Mesendoderm (in vitro differentiated cells): ENCODE measurements around the gene SPOUT1.

Experiments used
- DNase-seq: peaks from one replicate; pipeline ENCODE4 v3.0.0; 2013
- H2AK5ac ChIP-seq: 2 replicates; pipeline ENCODE4 v1.6.1; 2013; ENCODE audit warnings: low read length, inconsistent platforms
- H2BK120ac ChIP-seq: 2 replicates; pipeline ENCODE4 v1.6.1; 2013; ENCODE audit warnings: low read depth, mild to moderate bottlenecking, low read length, moderate library complexity, mixed read lengths
- H2BK15ac ChIP-seq: replicated peaks from 2 replicates; pipeline ENCODE4 v1.6.1; 2013; ENCODE audit warnings: low read depth, mild to moderate bottlenecking, moderate library complexity
- H2BK5ac ChIP-seq: 2 replicates; pipeline ENCODE4 v1.6.1; 2013; ENCODE audit warnings: low read length, inconsistent platforms
- H3K18ac ChIP-seq: 2 replicates; pipeline ENCODE4 v1.6.1; 2013; ENCODE audit warnings: mild to moderate bottlenecking, low read length, mixed read lengths
- H3K23ac ChIP-seq: one replicate; pipeline ENCODE4 v1.6.1; 2013; ENCODE audit warnings: low read length
- H3K27ac ChIP-seq: 2 replicates; pipeline ENCODE4 v1.5.1; 2013; ENCODE audit warnings: low read depth, mild to moderate bottlenecking, inconsistent platforms, low read length, moderate library complexity
- H3K27me3 ChIP-seq: 2 replicates; pipeline ENCODE4 v1.6.1; 2013; ENCODE audit warnings: low read length, control low read depth, mild to moderate bottlenecking, inconsistent platforms; ENCODE audit not compliant: insufficient read depth, poor library complexity
- H3K36me3 ChIP-seq: 2 replicates; pipeline ENCODE4 v1.6.1; 2013; ENCODE audit warnings: low read length, inconsistent platforms; ENCODE audit not compliant: control insufficient read depth, insufficient read depth
- H3K4ac ChIP-seq: one replicate; pipeline ENCODE4 v1.6.1; 2013; ENCODE audit warnings: low read depth, mild to moderate bottlenecking, low read length, moderate library complexity
- H3K4me1 ChIP-seq: 2 replicates; pipeline ENCODE4 v1.6.1; 2013; ENCODE audit warnings: low read depth, low read length, inconsistent platforms; ENCODE audit not compliant: control insufficient read depth
- H3K4me2 ChIP-seq: 2 replicates; pipeline ENCODE4 v1.6.1; 2013; ENCODE audit warnings: low read length
- H3K4me3 ChIP-seq: 2 replicates; pipeline ENCODE4 v1.5.1; 2013; ENCODE audit warnings: mild to moderate bottlenecking, low read length
- H3K56ac ChIP-seq: one replicate; pipeline ENCODE4 v1.6.1; 2013; ENCODE audit warnings: low read length
- H3K79me1 ChIP-seq: 2 replicates; pipeline ENCODE4 v1.6.1; 2013; ENCODE audit warnings: low read length, inconsistent platforms
- H3K79me2 ChIP-seq: 2 replicates; pipeline ENCODE4 v1.6.1; 2013; ENCODE audit warnings: mild to moderate bottlenecking, low read length; ENCODE audit not compliant: control insufficient read depth, insufficient read depth
- H3K9ac ChIP-seq: 2 replicates; pipeline ENCODE4 v1.6.1; 2013; ENCODE audit warnings: low read length, inconsistent platforms
- H4K5ac ChIP-seq: one replicate; pipeline ENCODE4 v1.6.1; 2013; ENCODE audit warnings: low read length
- H4K8ac ChIP-seq: one replicate; pipeline ENCODE4 v1.6.1; 2013; ENCODE audit warnings: low read depth, mild to moderate bottlenecking, control low read depth, low read length, moderate library complexity
- WGBS: extraction: QIAGEN DNeasy Blood & Tissue Kit; methylation state at CpG from one replicate; pipeline ENCODE4 v1.1.7; 2013; ENCODE audit warnings: low lambda C conversion rate, missing lambda C conversion rate; ENCODE audit not compliant: insufficient coverage; ENCODE audit errors: extremely low coverage; 5-methylcytosine and 5-hydroxymethylcytosine counted together

SPOUT1 gene

DNA sequence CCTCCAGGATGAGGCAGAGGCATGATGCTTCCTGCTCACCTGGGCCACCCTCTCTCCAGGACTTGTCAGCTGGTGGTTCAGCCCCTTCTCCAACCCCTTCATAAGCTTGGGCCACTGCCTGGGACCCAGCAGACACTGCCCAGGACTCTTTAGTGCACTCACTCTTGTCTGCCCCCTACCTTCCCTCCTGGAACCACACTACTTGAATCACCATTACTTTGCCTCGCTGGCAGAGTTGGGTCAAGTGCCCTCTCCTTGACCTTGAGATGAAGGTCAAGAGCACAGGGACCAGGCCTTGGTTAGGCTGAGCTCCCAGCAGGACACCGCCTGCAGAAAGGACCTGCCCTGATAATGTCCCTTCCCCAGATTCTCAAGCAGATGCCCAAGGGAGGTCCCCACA is 19.8 kb downstream of the SPOUT1 start:
- DNase-seq: no peak
- H3K4ac ChIP-seq: no peak overlapping the region
- H4K5ac ChIP-seq: no peak overlapping the region
- no peak overlapping the region for H3K4me3 ChIP-seq
- no peak overlapping the region for H3K9ac ChIP-seq
- peaks cover 6% of the 10 kb centered on the region for H3K36me3 ChIP-seq
- no peaks in the 10 kb centered on the region for H3K79me1 ChIP-seq
- H3K23ac ChIP-seq: no peak overlapping the region
- no peak overlapping the region for H3K4me2 ChIP-seq
- H2BK15ac ChIP-seq: no peak overlapping the region
- H3K27ac ChIP-seq: no peak overlapping the region
- H3K56ac ChIP-seq: no peak overlapping the region
- H4K8ac ChIP-seq: no peak overlapping the region
- H3K27me3 ChIP-seq: no peaks in the 10 kb centered on the region
- H3K79me2 ChIP-seq: no peaks in the 10 kb centered on the region
- no peak overlapping the region for H2BK5ac ChIP-seq
- no peaks in the 10 kb centered on the region for H3K4me1 ChIP-seq
- H3K18ac ChIP-seq: no peak overlapping the region
- no peak overlapping the region for H2BK120ac ChIP-seq
- no peak overlapping the region for H2AK5ac ChIP-seq
- WGBS: no CpG with 5 or more reads among the region's 2 CpGs

DNA sequence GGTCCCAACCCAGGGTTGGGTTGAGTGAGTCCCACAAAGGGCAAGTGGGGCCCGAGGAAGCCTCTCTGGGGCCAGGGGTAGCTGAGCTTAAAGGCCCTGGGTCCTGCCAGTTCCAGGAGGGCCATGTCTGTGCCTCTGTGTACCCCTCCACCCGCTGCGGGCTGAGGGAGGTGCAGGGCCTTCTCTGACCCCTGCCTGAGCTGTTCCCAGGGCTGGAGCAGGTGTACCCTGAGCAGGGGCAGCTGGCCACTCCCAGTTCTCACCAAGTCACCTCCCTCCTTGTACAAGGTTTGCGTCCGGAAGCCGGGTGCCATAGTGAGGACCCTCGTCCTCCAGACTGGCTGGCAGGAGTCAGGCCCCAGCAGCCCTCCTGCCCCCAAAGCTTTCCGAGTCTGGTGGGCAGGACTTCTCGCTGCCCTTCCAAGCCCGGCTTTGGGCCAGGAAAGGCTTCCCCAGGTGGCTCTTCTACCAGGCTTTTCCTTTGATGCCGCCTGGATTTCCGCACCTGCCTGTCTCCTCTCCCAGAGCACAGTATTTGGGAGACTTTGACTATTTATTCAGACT is 20.5 kb downstream of the SPOUT1 start:
- Histone ChIP-seq H3K36me3 (peaks cover 6% of the 10 kb centered on the region), H3K4me2 (no peak overlapping the region), H3K27me3 (no peaks in the 10 kb centered on the region), H2BK120ac (no peak overlapping the region), H3K4ac (no peak overlapping the region), H3K27ac (no peak overlapping the region), H4K5ac (no peak overlapping the region), H3K56ac (no peak overlapping the region), H3K18ac (no peak overlapping the region), H2AK5ac (no peak overlapping the region), H2BK5ac (no peak overlapping the region), H2BK15ac (no peak overlapping the region), H4K8ac (no peak overlapping the region), H3K4me1 (no peaks in the 10 kb centered on the region), H3K23ac (no peak overlapping the region), H3K79me2 (no peaks in the 10 kb centered on the region), H3K4me3 (no peak overlapping the region), H3K79me1 (no peaks in the 10 kb centered on the region), H3K9ac (no peak overlapping the region)
- no peak for DNase-seq
- no CpG with 5 or more reads among the region's 12 CpGs for WGBS

DNA sequence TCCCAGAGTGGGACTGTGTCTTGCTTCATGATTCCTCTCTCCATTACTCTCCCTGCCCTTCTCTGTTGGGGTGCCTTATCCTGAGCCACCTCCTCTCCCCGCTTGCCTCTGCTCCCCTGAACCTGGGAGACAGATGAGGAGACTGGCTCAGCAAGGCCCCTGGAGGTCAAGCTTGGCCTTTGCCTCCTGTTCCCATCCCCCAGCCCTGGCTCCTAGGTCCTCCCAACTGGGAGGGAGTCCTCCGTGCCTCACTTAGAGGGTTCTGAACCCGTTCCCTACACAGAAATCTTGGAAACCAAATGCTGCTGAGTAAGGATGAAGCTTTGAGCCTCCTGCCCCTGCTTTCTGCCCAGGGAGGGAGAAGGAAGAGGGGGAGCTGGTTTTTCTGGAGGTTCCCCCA is 21.1 kb downstream of the SPOUT1 start:
- Histone ChIP-seq H3K27ac (no peak overlapping the region), H2AK5ac (no peak overlapping the region), H2BK5ac (no peak overlapping the region), H3K18ac (no peak overlapping the region), H2BK120ac (no peak overlapping the region), H3K56ac (no peak overlapping the region), H3K4ac (no peak overlapping the region), H3K79me1 (no peaks in the 10 kb centered on the region), H4K8ac (no peak overlapping the region), H2BK15ac (no peak overlapping the region), H3K4me2 (no peak overlapping the region), H3K4me3 (no peak overlapping the region), H3K4me1 (no peaks in the 10 kb centered on the region), H3K23ac (no peak overlapping the region), H3K79me2 (no peaks in the 10 kb centered on the region), H4K5ac (no peak overlapping the region), H3K9ac (no peak overlapping the region), H3K36me3 (peaks cover 6% of the 10 kb centered on the region), H3K27me3 (no peaks in the 10 kb centered on the region)
- no peak for DNase-seq
- no CpG with 5 or more reads among the region's 3 CpGs for WGBS

- Histone ChIP-seq H3K4me3 (no peak overlapping the region), H2AK5ac (no peak overlapping the region), H2BK15ac (no peak overlapping the region), H3K18ac (no peak overlapping the region), H3K4ac (no peak overlapping the region), H3K4me2 (no peak overlapping the region), H3K56ac (no peak overlapping the region), H4K5ac (no peak overlapping the region), H2BK5ac (no peak overlapping the region), H4K8ac (no peak overlapping the region), H3K36me3 (peaks cover 6% of the 10 kb centered on the region), H3K27ac (no peak overlapping the region), H3K79me2 (no peaks in the 10 kb centered on the region), H3K79me1 (no peaks in the 10 kb centered on the region), H3K9ac (no peak overlapping the region), H3K4me1 (no peaks in the 10 kb centered on the region), H3K27me3 (no peaks in the 10 kb centered on the region), H3K23ac (no peak overlapping the region), H2BK120ac (no peak overlapping the region)
- DNase-seq: no peak
- no CpG with 5 or more reads among the region's 14 CpGs for WGBS
Measured at GRCh38 chr9:128807827-128808226, 21.8 kb downstream of the SPOUT1 start.

GRCh38 chr9:128805661-128806060 is 23.9 kb downstream of the SPOUT1 start:
- H3K79me2 ChIP-seq: no peaks in the 10 kb centered on the region
- no peak overlapping the region for H2BK120ac ChIP-seq
- no peak overlapping the region for H3K4me3 ChIP-seq
- no peak overlapping the region for H3K9ac ChIP-seq
- no peak overlapping the region for H3K4me2 ChIP-seq
- no CpG with 5 or more reads among the region's 14 CpGs for WGBS
- H2BK15ac ChIP-seq: no peak overlapping the region
- H3K27ac ChIP-seq: no peak overlapping the region
- peaks cover 8% of the 10 kb centered on the region for H3K36me3 ChIP-seq
- no peaks in the 10 kb centered on the region for H3K27me3 ChIP-seq
- no peak overlapping the region for H4K5ac ChIP-seq
- no peak overlapping the region for H3K18ac ChIP-seq
- H3K4me1 ChIP-seq: no peaks in the 10 kb centered on the region
- H2AK5ac ChIP-seq: no peak overlapping the region
- no peak overlapping the region for H4K8ac ChIP-seq
- H3K4ac ChIP-seq: no peak overlapping the region
- no peaks in the 10 kb centered on the region for H3K79me1 ChIP-seq
- no peak overlapping the region for H2BK5ac ChIP-seq
- DNase-seq: no peak
- no peak overlapping the region for H3K56ac ChIP-seq
- H3K23ac ChIP-seq: no peak overlapping the region

DNA sequence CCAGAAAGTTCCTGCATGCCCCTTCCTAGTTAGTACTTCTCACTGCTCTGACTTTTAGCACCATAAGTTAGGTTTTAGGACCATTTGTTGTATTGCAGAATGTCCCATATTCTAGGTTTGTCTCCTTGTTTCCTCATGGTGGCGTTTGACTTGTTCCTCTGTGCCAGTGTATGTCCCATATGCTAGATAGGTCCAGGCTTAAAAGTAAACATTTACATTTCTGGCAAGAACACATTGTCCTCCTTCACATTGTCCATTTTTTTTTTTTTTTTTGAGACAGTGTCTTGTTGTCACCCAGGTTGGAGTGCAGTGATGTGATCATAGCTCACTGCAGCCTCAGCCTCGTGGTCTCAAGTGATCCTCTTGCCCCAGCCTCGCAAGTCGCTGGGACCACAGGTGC is 27.1 kb downstream of the SPOUT1 start:
- no peak overlapping the region for H3K9ac ChIP-seq
- H3K27me3 ChIP-seq: no peaks in the 10 kb centered on the region
- no peaks in the 10 kb centered on the region for H3K4me1 ChIP-seq
- no CpG with 5 or more reads among the region's 4 CpGs for WGBS
- no peak overlapping the region for H2BK5ac ChIP-seq
- H3K4ac ChIP-seq: no peak overlapping the region
- no peak overlapping the region for H3K56ac ChIP-seq
- no peak overlapping the region for H2BK15ac ChIP-seq
- H4K8ac ChIP-seq: no peak overlapping the region
- DNase-seq: no peak
- H3K36me3 ChIP-seq: peaks cover 14% of the 10 kb centered on the region
- H2AK5ac ChIP-seq: no peak overlapping the region
- no peak overlapping the region for H4K5ac ChIP-seq
- H3K18ac ChIP-seq: no peak overlapping the region
- H3K79me2 ChIP-seq: no peaks in the 10 kb centered on the region
- H3K23ac ChIP-seq: no peak overlapping the region
- no peaks in the 10 kb centered on the region for H3K79me1 ChIP-seq
- H3K4me3 ChIP-seq: no peak overlapping the region
- no peak overlapping the region for H3K27ac ChIP-seq
- H3K4me2 ChIP-seq: no peak overlapping the region
- H2BK120ac ChIP-seq: no peak overlapping the region
